GM23338 (cell line): ENCODE data around the gene CCDC124. TPM values are rescaled to one million over a fixed set of nuclear protein-coding genes. Genes with fewer than 3 reads are reported as not detected.
A peak's percentile ranks its signal among the peaks of the same experiment; 100 is the strongest.

Experiments
- ATAC-seq: fragments of 200-7000 bp; cut with Tn5 transposase; 3 replicates; pipeline ENCODE4 v1.9.1; 2020
- DNase-seq: peaks from one replicate; pipeline ENCODE4 v3.0.0-alpha.2; 2015; ENCODE audit warnings: low spot score
- H2AFZ ChIP-seq: fragments of 200-600 bp; sonication (generic); 2 replicates; pipeline ENCODE4 v1.8.0; 2016; ENCODE audit warnings: antibody characterized with exemption, mild to moderate bottlenecking, moderate library complexity
- H3F3A ChIP-seq: fragments of 200-600 bp; sonication (generic); replicated peaks from 2 replicates; pipeline ENCODE4 v1.8.0; 2017; ENCODE audit warnings: antibody characterized with exemption, mixed run types, low read depth
- H3K27ac ChIP-seq: fragments of 200-600 bp; sonication (generic); 2 replicates; pipeline ENCODE4 v1.6.1; 2016; ENCODE audit warnings: low read depth
- H3K27me3 ChIP-seq: fragments of 200-600 bp; sonication (generic); 2 replicates; pipeline ENCODE4 v1.8.0; 2016; ENCODE audit warnings: mild to moderate bottlenecking, mixed run types, moderate library complexity; ENCODE audit not compliant: insufficient read depth
- H3K36me3 ChIP-seq: fragments of 200-600 bp; sonication (generic); 2 replicates; pipeline ENCODE4 v1.8.0; 2016; ENCODE audit warnings: mild to moderate bottlenecking; ENCODE audit not compliant: insufficient read depth
- H3K4me1 ChIP-seq: fragments of 200-600 bp; sonication (generic); 2 replicates; pipeline ENCODE4 v1.8.0; 2016; ENCODE audit warnings: mild to moderate bottlenecking, moderate library complexity; ENCODE audit not compliant: insufficient read depth
- H3K4me2 ChIP-seq: fragments of 200-600 bp; sonication (generic); 2 replicates; pipeline ENCODE4 v1.7.1; 2017; ENCODE audit warnings: mixed run types
- H3K4me3 ChIP-seq: fragments of 200-600 bp; sonication (generic); 2 replicates; pipeline ENCODE4 v1.6.1; 2016; ENCODE audit warnings: mixed run types
- H3K79me2 ChIP-seq: fragments of 200-600 bp; sonication (generic); replicated peaks from 2 replicates; pipeline ENCODE4 v1.8.0; 2017; ENCODE audit warnings: mild to moderate bottlenecking; ENCODE audit not compliant: insufficient read depth
- H3K9me2 ChIP-seq: fragments of 200-600 bp; sonication (generic); 2 replicates; pipeline ENCODE4 v1.8.0; 2017; ENCODE audit not compliant: insufficient read depth
- H4K20me1 ChIP-seq: fragments of 200-600 bp; sonication (generic); replicated peaks from 2 replicates; pipeline ENCODE4 v1.8.0; 2017; ENCODE audit warnings: mild to moderate bottlenecking; ENCODE audit not compliant: insufficient read depth
- H3K27ac Mint-ChIP-seq: 2 replicates; pipeline ENCODE4 v1.8.0; 2020; ENCODE audit warnings: inconsistent platforms, mild to moderate bottlenecking, moderate library complexity, mixed read lengths
- H3K27me3 Mint-ChIP-seq: 3 replicates; pipeline ENCODE4 v1.8.0; 2022; ENCODE audit warnings: low read depth, mild to moderate bottlenecking, moderate library complexity, mixed read lengths, inconsistent platforms; ENCODE audit not compliant: insufficient read depth, poor library complexity
- H3K36me3 Mint-ChIP-seq: 3 replicates; pipeline ENCODE4 v1.8.0; 2021; ENCODE audit warnings: low read depth, mild to moderate bottlenecking, inconsistent platforms, moderate library complexity, mixed read lengths
- H3K4me1 Mint-ChIP-seq: 3 replicates; pipeline ENCODE4 v1.8.0; 2020; ENCODE audit warnings: mild to moderate bottlenecking, inconsistent platforms, mixed read lengths
- H3K4me3 Mint-ChIP-seq: 3 replicates; pipeline ENCODE4 v1.8.0; 2021; ENCODE audit warnings: moderate library complexity, mild to moderate bottlenecking, inconsistent platforms, mixed read lengths
- H3K9me3 Mint-ChIP-seq: 3 replicates; pipeline ENCODE4 v1.8.0; 2020; ENCODE audit warnings: moderate library complexity, mild to moderate bottlenecking, inconsistent platforms, mixed read lengths
- JUNB ChIP-seq: IDR thresholded peaks from one replicate; pipeline ENCODE4 v1.6.1; 2016; ENCODE audit warnings: antibody characterized with exemption; ENCODE audit not compliant: unreplicated experiment
- REST ChIP-seq: IDR thresholded peaks from one replicate; pipeline ENCODE4 v1.6.1; 2018; ENCODE audit warnings: antibody characterized with exemption; ENCODE audit not compliant: unreplicated experiment
- ZNF462 ChIP-seq: fragments of 250-450 bp; sonication (Bioruptor Pico); IDR thresholded peaks from 2 replicates; pipeline ENCODE4 v1.5.0; 2020; ENCODE audit warnings: mild to moderate bottlenecking, moderate library complexity
- polyA plus RNA-seq: library from polyadenylated mRNA; unstranded; fragments of >200 nt; fragmentation: Nextera tagmentation; extraction: Ambion mirVana; gene quantifications from 2 replicates; pipeline ENCODE4 v1.2.1, GENCODE V29; 2016
- total RNA-seq: library from RNA; depleted of rRNA; stranded (reverse); fragments of >200 nt; shearing (Covaris generic); gene quantifications from 2 replicates; pipeline ENCODE4 v1.2.3, GENCODE V29; 2014

The CCDC124 gene
- total and polyA plus RNA-seq, 2 experiments from 2014 or later = 56.0 to 182 TPM

GRCh38 chr19:17888260-17888659 lies 44.6 kb upstream of the CCDC124 start (continued):
- no peak for TF ChIP-seq ZNF462
- no peak for TF ChIP-seq JUNB

GRCh38 chr19:17889609-17890214 lies 43.1 kb upstream of the CCDC124 start:
- no peak overlapping the region for H2AFZ ChIP-seq
- no peaks in the 10 kb centered on the region for H3K9me2 ChIP-seq
- peaks cover 13% of the 10 kb centered on the region for H3K27me3 Mint-ChIP-seq
- H3K27me3 ChIP-seq = no peaks in the 10 kb centered on the region
- TF ChIP-seq REST (peak; percentile 94), JUNB (no peak)
- no peaks in the 10 kb centered on the region; the same call in 1 of the 2 replicates for H4K20me1 ChIP-seq
- H3K4me1 ChIP-seq = peaks cover 7% of the 10 kb centered on the region; the same call in 1 of the 2 replicates
- no peak overlapping the region for H3K4me3 Mint-ChIP-seq
- no peaks in the 10 kb centered on the region for H3K79me2 ChIP-seq
- H3K4me3 ChIP-seq = no peak overlapping the region
- H3K36me3 ChIP-seq = no peaks in the 10 kb centered on the region
- DNase-seq = peak; percentile 90
- peak; percentile 97 for ATAC-seq
- no peaks in the 10 kb centered on the region for H3K36me3 Mint-ChIP-seq
- no peak overlapping the region for H3K27ac ChIP-seq
- H3K4me1 Mint-ChIP-seq = no peaks in the 10 kb centered on the region; the same call in 2 of the 3 replicates
- no peak overlapping the region for H3K4me2 ChIP-seq
- H3K27ac Mint-ChIP-seq = no peak overlapping the region
- H3K9me3 Mint-ChIP-seq = no peaks in the 10 kb centered on the region; the same call in 2 of the 3 replicates
- H3F3A ChIP-seq = no peaks in the 10 kb centered on the region
